ENCODE results near the gene LRP5. TPM values are rescaled to one million over a fixed set of nuclear protein-coding genes. Genes with fewer than 3 reads are reported as not detected.

The LRP5 gene
- total RNA-seq, 1 experiment from 2014 or later: 67.0 TPM

DNA sequence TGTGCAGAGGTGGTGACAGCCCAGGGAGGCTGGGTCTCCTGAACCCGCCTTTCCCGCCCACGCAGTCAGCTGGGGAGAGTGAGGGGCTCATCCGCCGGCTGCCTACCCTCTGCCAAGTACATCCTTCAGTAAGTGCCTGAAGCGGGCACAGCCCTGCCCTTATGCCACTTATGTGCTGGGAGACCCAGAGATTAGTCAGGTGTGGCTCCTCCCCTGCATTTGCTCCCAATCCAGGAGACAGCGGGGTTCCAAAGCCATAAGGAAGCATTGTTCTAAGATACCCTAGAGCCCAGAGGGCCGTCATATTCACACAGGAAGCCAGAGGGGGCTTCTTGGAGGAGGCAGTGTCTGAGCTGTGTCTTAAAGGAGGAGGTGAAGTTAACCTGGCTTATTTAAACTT, 142.4 kb downstream of the LRP5 start:
- Histone ChIP-seq H3K27me3 (replicated peaks; ENCODE audit: insufficient read depth, low read depth, low read length, poor library complexity) (no peaks in the 10 kb centered on the region), H3K4me3 (ENCODE audit: low read depth, low read length, poor library complexity, severe bottlenecking) (no peak overlapping the region), H3K27ac (ENCODE audit: low read depth, low read length, poor library complexity, severe bottlenecking) (no peak overlapping the region), H3K4me1 (ENCODE audit: insufficient read depth, low read length, poor library complexity, severe bottlenecking) (no peaks in the 10 kb centered on the region), H3K9me3 (ENCODE audit: low read depth, low read length, poor library complexity, severe bottlenecking) (no peaks in the 10 kb centered on the region), H3K36me3 (ENCODE audit: insufficient read depth, low read length, poor library complexity, severe bottlenecking) (no peaks in the 10 kb centered on the region)
- no peak for TF ChIP-seq EZH2 (IDR thresholded peaks at IDR 0.05; ENCODE audit: borderline replicate concordance, low read depth, low read length, poor library complexity, severe bottlenecking)
- TF ChIP-seq, protein P1, sequence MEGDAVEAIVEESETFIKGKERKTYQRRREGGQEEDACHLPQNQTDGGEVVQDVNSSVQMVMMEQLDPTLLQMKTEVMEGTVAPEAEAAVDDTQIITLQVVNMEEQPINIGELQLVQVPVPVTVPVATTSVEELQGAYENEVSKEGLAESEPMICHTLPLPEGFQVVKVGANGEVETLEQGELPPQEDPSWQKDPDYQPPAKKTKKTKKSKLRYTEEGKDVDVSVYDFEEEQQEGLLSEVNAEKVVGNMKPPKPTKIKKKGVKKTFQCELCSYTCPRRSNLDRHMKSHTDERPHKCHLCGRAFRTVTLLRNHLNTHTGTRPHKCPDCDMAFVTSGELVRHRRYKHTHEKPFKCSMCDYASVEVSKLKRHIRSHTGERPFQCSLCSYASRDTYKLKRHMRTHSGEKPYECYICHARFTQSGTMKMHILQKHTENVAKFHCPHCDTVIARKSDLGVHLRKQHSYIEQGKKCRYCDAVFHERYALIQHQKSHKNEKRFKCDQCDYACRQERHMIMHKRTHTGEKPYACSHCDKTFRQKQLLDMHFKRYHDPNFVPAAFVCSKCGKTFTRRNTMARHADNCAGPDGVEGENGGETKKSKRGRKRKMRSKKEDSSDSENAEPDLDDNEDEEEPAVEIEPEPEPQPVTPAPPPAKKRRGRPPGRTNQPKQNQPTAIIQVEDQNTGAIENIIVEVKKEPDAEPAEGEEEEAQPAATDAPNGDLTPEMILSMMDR (conservative IDR thresholded peaks at IDR 0.05; ENCODE audit: low read depth, low read length): no peak
- DNase-seq (ENCODE audit: low spot score): no peak
- no TSS peak for BruUV-seq (replicated peaks)
- ChIA-PET POLR2A (ENCODE audit: low non-redundant PET) (no interaction called here), CTCF (interaction anchor here (0.5 kb wide), 1 partner anchor 155 kb away, joined by 6 read pairs; no protein-coding TSS in a partner anchor)
- intact Hi-C loops (cut with micrococcal nuclease; ENCODE audit: unreplicated experiment): no loop called here

DNA sequence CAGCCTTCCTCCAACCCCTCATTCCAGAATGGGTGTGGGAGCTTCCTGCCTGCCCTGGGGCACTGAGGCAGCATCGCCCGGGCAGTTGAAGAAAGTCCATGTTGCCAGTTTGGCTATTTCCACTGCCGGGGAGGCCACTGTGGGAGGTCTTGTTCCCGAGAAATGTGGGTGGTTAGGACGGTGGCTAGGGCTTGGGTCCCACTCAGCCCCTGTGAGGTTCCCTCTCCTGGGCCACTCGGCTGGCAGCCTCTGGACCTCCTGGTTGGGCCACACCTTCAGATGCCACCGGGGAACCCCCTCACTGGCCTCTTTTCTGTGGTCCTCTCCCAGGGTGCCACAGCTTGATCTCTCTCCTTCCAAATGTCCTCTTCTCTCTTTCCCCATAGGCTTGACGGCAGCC, 143.1 kb downstream of the LRP5 start:
- ChIA-PET POLR2A (ENCODE audit: low non-redundant PET) (no interaction called here), CTCF (no interaction called here)
- Histone ChIP-seq H3K27ac (ENCODE audit: low read depth, low read length, poor library complexity, severe bottlenecking) (no peak overlapping the region), H3K36me3 (ENCODE audit: insufficient read depth, low read length, poor library complexity, severe bottlenecking) (no peaks in the 10 kb centered on the region), H3K9me3 (ENCODE audit: low read depth, low read length, poor library complexity, severe bottlenecking) (no peaks in the 10 kb centered on the region), H3K4me1 (ENCODE audit: insufficient read depth, low read length, poor library complexity, severe bottlenecking) (no peaks in the 10 kb centered on the region), H3K4me3 (ENCODE audit: low read depth, low read length, poor library complexity, severe bottlenecking) (no peak overlapping the region), H3K27me3 (replicated peaks; ENCODE audit: insufficient read depth, low read depth, low read length, poor library complexity) (no peaks in the 10 kb centered on the region)
- TF ChIP-seq EZH2 (IDR thresholded peaks at IDR 0.05; ENCODE audit: borderline replicate concordance, low read depth, low read length, poor library complexity, severe bottlenecking): no peak
- TF ChIP-seq, protein P1 (conservative IDR thresholded peaks at IDR 0.05; ENCODE audit: low read depth, low read length): no peak
- no peak for DNase-seq (ENCODE audit: low spot score)
- intact Hi-C loops (cut with micrococcal nuclease; ENCODE audit: unreplicated experiment): no loop called here
- BruUV-seq (replicated peaks): no TSS peak

DNA sequence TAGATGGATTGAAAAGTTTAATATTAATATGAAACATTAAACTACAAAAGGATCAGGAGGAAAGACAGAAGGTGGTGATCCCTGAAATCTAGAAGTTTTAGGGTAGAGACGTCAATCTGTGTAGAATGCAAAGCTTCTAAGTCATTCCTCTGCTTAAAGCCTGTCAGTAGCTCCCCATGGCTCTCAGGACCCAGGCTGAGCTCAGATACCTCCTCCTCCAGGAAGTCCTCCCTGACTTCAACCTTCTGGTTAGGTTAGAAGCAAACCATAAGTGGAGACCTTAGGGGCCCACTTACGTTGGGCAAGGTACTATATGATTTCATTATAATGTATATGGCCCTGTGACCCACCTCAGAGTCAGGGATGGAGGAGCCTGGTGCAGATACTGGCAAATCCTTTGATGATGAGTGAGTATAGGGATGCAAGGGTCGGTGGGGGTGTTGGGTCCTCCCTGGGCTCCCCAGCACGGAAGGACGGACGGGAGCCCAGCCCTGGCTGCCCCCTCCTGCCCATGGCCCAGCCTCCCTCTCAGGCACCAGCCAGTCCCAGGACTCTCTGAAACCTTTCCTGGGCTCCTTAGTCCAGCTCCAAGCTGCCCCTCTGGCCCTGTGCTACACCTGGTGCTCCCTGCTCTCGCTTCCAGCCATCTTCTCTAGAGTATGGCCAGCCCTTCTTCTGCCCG, 145.0 kb downstream of the LRP5 start:
- no peaks in the 10 kb centered on the region for H3K36me3 ChIP-seq (ENCODE audit: insufficient read depth, low read length, poor library complexity, severe bottlenecking)
- H3K4me1 ChIP-seq (ENCODE audit: insufficient read depth, low read length, poor library complexity, severe bottlenecking): peaks cover 7% of the 10 kb centered on the region
- no peak for TF ChIP-seq EZH2 (IDR thresholded peaks at IDR 0.05; ENCODE audit: borderline replicate concordance, low read depth, low read length, poor library complexity, severe bottlenecking)
- TF ChIP-seq, protein P1 (conservative IDR thresholded peaks at IDR 0.05; ENCODE audit: low read depth, low read length): no peak
- intact Hi-C loops (cut with micrococcal nuclease; ENCODE audit: unreplicated experiment): no loop called here
- H3K27ac ChIP-seq (ENCODE audit: low read depth, low read length, poor library complexity, severe bottlenecking): no peak overlapping the region
- no peak for DNase-seq (ENCODE audit: low spot score)
- no peaks in the 10 kb centered on the region for H3K27me3 ChIP-seq (replicated peaks; ENCODE audit: insufficient read depth, low read depth, low read length, poor library complexity)
- no TSS peak for BruUV-seq (replicated peaks)
- no peaks in the 10 kb centered on the region for H3K9me3 ChIP-seq (ENCODE audit: low read depth, low read length, poor library complexity, severe bottlenecking)
- POLR2A ChIA-PET (ENCODE audit: low non-redundant PET): no interaction called here
- no peak overlapping the region for H3K4me3 ChIP-seq (ENCODE audit: low read depth, low read length, poor library complexity, severe bottlenecking)
- CTCF ChIA-PET: no interaction called here
